Peyer's patch (tissue), 4 donors: ENCODE measurements around the gene TAGLN2. TPM values are rescaled to one million over a fixed set of nuclear protein-coding genes. Genes with fewer than 3 reads are reported as not detected.

ENCODE experiments used
- DNase-seq, 3 donors: peaks; one replicate each; pipeline ENCODE4 v3.0.0-alpha.2; 2017 to 2019
- H3K27ac ChIP-seq, 4 donors: fragments of 200-600 bp; sonication (generic); one replicate each; pipeline ENCODE4 v1.5.1; 2016 to 2019
- H3K27me3 ChIP-seq, 2 donors: fragments of 200-600 bp; sonication (generic); one replicate each; pipeline ENCODE4 v1.5.1; 2019
- H3K36me3 ChIP-seq, 3 donors: fragments of 200-600 bp; sonication (generic); one replicate each; pipeline ENCODE4 v1.5.1; 2016 to 2019
- H3K4me1 ChIP-seq, 4 donors: fragments of 200-600 bp; sonication (generic); one replicate each; pipeline ENCODE4 v1.5.1; 2016 to 2019
- H3K4me3 ChIP-seq, 4 donors: fragments of 200-600 bp; sonication (generic); 1 replicate in 3 of 4; 2 replicates in 1 of 4; pipeline ENCODE4 v1.5.1; 2016 to 2019; ENCODE audit warnings: mild to moderate bottlenecking in 1 of 4
- H3K9me3 ChIP-seq, 4 donors: fragments of 200-600 bp; sonication (generic); one replicate each; pipeline ENCODE4 v1.5.1; 2016 to 2019; ENCODE audit warnings: mild to moderate bottlenecking in 1 of 4
- POLR2A ChIP-seq, 2 donors: fragments of 450-650 bp; IDR thresholded peaks; one replicate each; pipeline ENCODE4 v1.5.1; 2017; ENCODE audit warnings: antibody characterized with exemption in 2 of 2, mild to moderate bottlenecking in 2 of 2, moderate library complexity in 2 of 2
- total RNA-seq, 4 donors: library from RNA; depleted of rRNA; stranded (reverse); fragments of >200 nt; gene quantifications; one replicate each; pipeline ENCODE4 v1.1.0, GENCODE V29; 2016
- TF ChIP-seq, protein P1 (sequence below), 6 experiments: fragments of 450-650 bp in 4 of 6; fragments of 200-600 bp in 2 of 6; sonication (generic) in 1 of 6; IDR thresholded peaks; one replicate each; pipeline ENCODE4 v1.5.1; 2017 to 2019; ENCODE audit warnings: antibody characterized with exemption in 6 of 6, mild to moderate bottlenecking in 3 of 6, moderate library complexity in 1 of 6

Gene TAGLN2
- total RNA-seq, 4 donors from 2014 or later = 120 to 304 (median 177) TPM

DNA sequence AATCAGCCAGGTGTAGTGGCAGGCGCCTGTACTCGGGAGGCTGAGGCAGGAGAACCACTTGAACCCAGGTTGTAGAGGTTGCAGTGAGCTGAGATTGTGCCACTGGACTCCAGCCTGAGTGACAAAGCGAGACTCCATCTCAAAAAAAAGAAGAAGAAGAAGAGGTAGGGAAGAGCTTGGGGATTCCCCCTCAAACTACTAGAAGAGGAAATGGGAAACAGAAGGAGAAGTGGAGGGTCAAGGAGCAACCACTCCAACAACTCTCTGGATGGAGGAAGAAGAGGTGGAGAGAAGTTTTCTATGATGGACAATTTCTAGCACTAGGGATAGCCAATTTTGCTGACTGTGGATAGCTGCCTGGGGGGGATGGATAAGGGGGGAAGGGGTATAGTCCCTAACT, 43.6 kb upstream of the TAGLN2 start:
- Histone ChIP-seq H3K27ac (peak overlapping the region in 2 of 4 donors; percentile 73 to 79), H3K9me3 (no peaks in the 10 kb centered on the region), H3K27me3 (no peaks in the 10 kb centered on the region), H3K4me3 (no peak overlapping the region), H3K36me3 (no peaks in the 10 kb centered on the region), H3K4me1 (peaks cover 0 to 28% (median 0%) of the 10 kb centered on the region in 4 donors)
- TF ChIP-seq, protein P1, sequence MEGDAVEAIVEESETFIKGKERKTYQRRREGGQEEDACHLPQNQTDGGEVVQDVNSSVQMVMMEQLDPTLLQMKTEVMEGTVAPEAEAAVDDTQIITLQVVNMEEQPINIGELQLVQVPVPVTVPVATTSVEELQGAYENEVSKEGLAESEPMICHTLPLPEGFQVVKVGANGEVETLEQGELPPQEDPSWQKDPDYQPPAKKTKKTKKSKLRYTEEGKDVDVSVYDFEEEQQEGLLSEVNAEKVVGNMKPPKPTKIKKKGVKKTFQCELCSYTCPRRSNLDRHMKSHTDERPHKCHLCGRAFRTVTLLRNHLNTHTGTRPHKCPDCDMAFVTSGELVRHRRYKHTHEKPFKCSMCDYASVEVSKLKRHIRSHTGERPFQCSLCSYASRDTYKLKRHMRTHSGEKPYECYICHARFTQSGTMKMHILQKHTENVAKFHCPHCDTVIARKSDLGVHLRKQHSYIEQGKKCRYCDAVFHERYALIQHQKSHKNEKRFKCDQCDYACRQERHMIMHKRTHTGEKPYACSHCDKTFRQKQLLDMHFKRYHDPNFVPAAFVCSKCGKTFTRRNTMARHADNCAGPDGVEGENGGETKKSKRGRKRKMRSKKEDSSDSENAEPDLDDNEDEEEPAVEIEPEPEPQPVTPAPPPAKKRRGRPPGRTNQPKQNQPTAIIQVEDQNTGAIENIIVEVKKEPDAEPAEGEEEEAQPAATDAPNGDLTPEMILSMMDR (IDR thresholded peaks at IDR 0.05) = no peak
- TF ChIP-seq POLR2A (IDR thresholded peaks at IDR 0.05) = no peak
- DNase-seq = no peak

DNA sequence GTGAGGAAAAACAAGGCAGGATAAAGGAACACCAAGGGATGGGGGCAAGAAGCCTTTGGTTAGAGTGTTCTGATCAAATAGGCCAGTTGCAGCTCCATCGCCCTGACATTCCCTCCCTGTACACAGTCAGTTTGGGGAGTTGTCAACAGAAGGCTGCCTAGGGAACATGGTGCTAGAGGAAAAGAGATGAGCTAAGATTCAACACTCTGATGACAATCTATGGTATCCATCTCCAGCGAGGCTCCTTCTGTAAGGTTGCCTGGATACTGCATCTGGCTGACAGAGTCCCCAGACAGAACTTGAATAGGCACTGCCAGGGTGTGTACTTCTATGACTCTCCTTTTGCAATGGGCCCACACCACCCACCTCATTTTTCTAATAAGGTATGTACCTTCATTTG, 40.0 kb upstream of the TAGLN2 start:
- TF ChIP-seq, protein P1 (IDR thresholded peaks at IDR 0.05) = no peak
- no peak for TF ChIP-seq POLR2A (IDR thresholded peaks at IDR 0.05)
- Histone ChIP-seq H3K4me3 (peak overlapping the region in 1 of 4 donors; percentile 21), H3K27ac (no peak overlapping the region), H3K36me3 (no peaks in the 10 kb centered on the region), H3K4me1 (peaks cover 0 to 22% (median 0%) of the 10 kb centered on the region in 4 donors), H3K9me3 (no peaks in the 10 kb centered on the region), H3K27me3 (no peaks in the 10 kb centered on the region)
- no peak for DNase-seq

DNA sequence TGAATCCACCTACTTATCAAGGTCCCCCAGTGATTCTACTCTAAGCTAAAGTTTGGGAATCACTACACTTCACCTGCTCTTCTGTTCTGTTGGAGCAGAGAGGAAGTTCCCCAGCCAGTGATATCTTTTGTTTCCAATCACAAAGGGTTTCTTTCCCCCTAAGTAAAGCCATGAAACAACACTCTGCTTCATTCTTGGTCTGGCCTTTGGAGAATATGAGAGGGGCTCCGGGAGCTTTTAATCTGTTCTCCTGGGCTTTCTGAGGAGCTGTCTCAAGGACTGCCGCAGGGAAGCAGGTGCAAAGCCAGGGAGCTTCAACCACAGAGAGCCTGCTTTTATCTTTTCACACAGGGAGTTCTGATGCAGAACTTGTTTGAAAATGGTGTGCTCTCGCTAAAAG, 38.8 kb upstream of the TAGLN2 start:
- no peak overlapping the region for H3K27ac ChIP-seq
- H3K27me3 ChIP-seq = no peaks in the 10 kb centered on the region
- DNase-seq = no peak
- TF ChIP-seq, protein P1 (IDR thresholded peaks at IDR 0.05) = no peak
- TF ChIP-seq POLR2A (IDR thresholded peaks at IDR 0.05) = no peak
- no peaks in the 10 kb centered on the region for H3K9me3 ChIP-seq
- H3K4me3 ChIP-seq = peak overlapping the region in 2 of 4 donors; percentile 29 to 49
- peaks cover 0 to 11% (median 0%) of the 10 kb centered on the region in 4 donors for H3K4me1 ChIP-seq
- no peaks in the 10 kb centered on the region for H3K36me3 ChIP-seq

DNA sequence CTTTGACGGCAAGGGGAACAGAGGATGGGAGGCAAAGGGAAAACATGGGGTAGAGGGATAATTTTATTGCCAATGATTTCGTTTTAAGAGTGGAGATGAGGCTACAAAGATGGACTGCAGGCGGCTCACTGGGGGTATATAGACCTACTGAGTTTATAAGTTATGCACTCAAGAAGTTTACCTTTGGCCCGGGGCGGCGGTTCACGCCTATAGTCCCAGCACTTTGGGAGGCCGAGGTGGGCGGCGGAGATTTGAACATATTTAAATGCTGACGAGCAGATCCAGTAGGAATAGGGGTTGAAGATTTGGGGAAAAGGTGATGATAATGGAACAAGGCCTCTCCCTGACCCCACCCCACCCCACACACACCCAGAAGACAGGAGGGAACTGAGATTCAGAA, 36.9 kb upstream of the TAGLN2 start:
- Histone ChIP-seq H3K9me3 (no peaks in the 10 kb centered on the region), H3K4me3 (peak overlapping the region in 3 of 4 donors; percentile 2 to 52 (median 49)), H3K27ac (peak overlapping the region in 3 of 4 donors; percentile 59 to 83 (median 72)), H3K36me3 (no peaks in the 10 kb centered on the region), H3K4me1 (peaks cover 0 to 8% (median 0%) of the 10 kb centered on the region in 4 donors), H3K27me3 (no peaks in the 10 kb centered on the region)
- TF ChIP-seq, protein P1 (IDR thresholded peaks at IDR 0.05) = no peak
- TF ChIP-seq POLR2A (IDR thresholded peaks at IDR 0.05) = no peak
- DNase-seq = no peak

DNA sequence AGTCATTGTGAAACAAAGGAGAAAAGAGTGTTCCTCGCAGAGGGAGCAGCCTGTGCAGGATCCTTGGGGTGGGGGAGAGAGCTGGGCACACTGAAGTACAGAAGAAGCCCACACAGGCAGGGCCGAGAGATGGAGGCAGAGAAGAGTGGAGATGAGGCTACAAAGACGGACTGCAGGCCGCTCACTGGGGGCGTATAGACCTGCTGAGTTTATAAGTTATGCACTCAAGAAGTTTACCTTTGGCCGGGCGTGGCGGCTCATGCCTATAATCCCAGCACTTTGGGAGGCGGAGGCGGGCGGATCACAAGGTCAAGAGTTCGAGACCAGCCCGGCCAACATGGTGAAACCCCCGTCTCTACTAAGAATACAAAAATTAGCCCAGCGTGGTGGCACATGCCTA, 36.3 kb upstream of the TAGLN2 start:
- Histone ChIP-seq H3K27ac (peak overlapping the region in 3 of 4 donors; percentile 59 to 83 (median 72)), H3K4me3 (peak overlapping the region in 3 of 4 donors; percentile 2 to 52 (median 49)), H3K4me1 (peaks cover 0 to 8% (median 0%) of the 10 kb centered on the region in 4 donors), H3K27me3 (no peaks in the 10 kb centered on the region), H3K36me3 (no peaks in the 10 kb centered on the region), H3K9me3 (no peaks in the 10 kb centered on the region)
- peak in 2 of 3 donors; percentile 82 to 87 for DNase-seq
- TF ChIP-seq POLR2A (IDR thresholded peaks at IDR 0.05) = peak; percentile 44 to 67
- TF ChIP-seq, protein P1 (IDR thresholded peaks at IDR 0.05) = no peak
